SK-N-SH treated with all-trans-retinoic acid at 6 μM for 48 hours (cell line): ENCODE results near the gene UQCRFS1.

Source experiments
- ATAC-seq: fragments of 200-7000 bp; cut with Tn5 transposase; 3 replicates; pipeline ENCODE4 v1.9.1; 2020; ENCODE audit warnings: mild to moderate bottlenecking, moderate library complexity
- ARNTL ChIP-seq: fragments of 450-650 bp; formaldehyde crosslinking; IDR thresholded peaks from 2 replicates; pipeline ENCODE4 v1.5.0; 2020; ENCODE audit warnings: low read depth, mild to moderate bottlenecking, moderate library complexity, borderline replicate concordance
- BACH2 ChIP-seq: fragments of 250-450 bp; sonication (Bioruptor Pico); IDR thresholded peaks from 2 replicates; pipeline ENCODE4 v1.9.0; 2021; ENCODE audit warnings: mild to moderate bottlenecking, borderline replicate concordance
- CREB5 ChIP-seq: fragments of 250-450 bp; sonication (Bioruptor Pico); IDR thresholded peaks from 2 replicates; pipeline ENCODE4 v1.5.1; 2020; ENCODE audit warnings: low read depth, mild to moderate bottlenecking, moderate library complexity
- CSDC2 ChIP-seq: fragments of 250-450 bp; sonication (Bioruptor Pico); IDR thresholded peaks from 2 replicates; pipeline ENCODE4 v1.5.0; 2020; ENCODE audit warnings: mild to moderate bottlenecking, moderate library complexity
- CSRNP3 ChIP-seq: fragments of 250-450 bp; sonication (Bioruptor Pico); IDR thresholded peaks from 2 replicates; pipeline ENCODE4 v1.5.1; 2021; ENCODE audit warnings: mild to moderate bottlenecking, moderate library complexity
- ESRRG ChIP-seq: fragments of 250-450 bp; sonication (Bioruptor Pico); IDR thresholded peaks from 2 replicates; pipeline ENCODE4 v1.6.1; 2021; ENCODE audit warnings: mild to moderate bottlenecking
- GLIS3 ChIP-seq: fragments of 250-450 bp; sonication (Bioruptor Pico); IDR thresholded peaks from 2 replicates; pipeline ENCODE4 v1.5.0; 2020; ENCODE audit warnings: mild to moderate bottlenecking, moderate library complexity
- ISL1 ChIP-seq: fragments of 250-450 bp; sonication (Bioruptor Pico); IDR thresholded peaks from 2 replicates; pipeline ENCODE4 v2.1.2; 2022; ENCODE audit warnings: mild to moderate bottlenecking, moderate library complexity
- OSR1 ChIP-seq: fragments of 250-450 bp; sonication (Bioruptor Pico); IDR thresholded peaks from 2 replicates; pipeline ENCODE4 v1.8.0; 2022; ENCODE audit warnings: moderate library complexity, mild to moderate bottlenecking, inconsistent platforms
- PATZ1 ChIP-seq: fragments of 250-450 bp; sonication (Bioruptor Pico); IDR thresholded peaks from 2 replicates; pipeline ENCODE4 v1.8.0; 2020; ENCODE audit warnings: mild to moderate bottlenecking, moderate library complexity, borderline replicate concordance
- POU6F1 ChIP-seq: fragments of 250-450 bp; sonication (Bioruptor Pico); IDR thresholded peaks from 2 replicates; pipeline ENCODE4 v1.8.0; 2021; ENCODE audit warnings: low read depth, mild to moderate bottlenecking, moderate library complexity, borderline replicate concordance
- PPARA ChIP-seq: fragments of 250-450 bp; sonication (Bioruptor Pico); IDR thresholded peaks from 2 replicates; pipeline ENCODE4 v1.5.0; 2020; ENCODE audit warnings: mild to moderate bottlenecking, borderline replicate concordance
- RARB ChIP-seq: fragments of 250-450 bp; sonication (Bioruptor Pico); IDR thresholded peaks from 2 replicates; pipeline ENCODE4 v1.8.0; 2021; ENCODE audit warnings: mild to moderate bottlenecking, moderate library complexity
- SNAI2 ChIP-seq: fragments of 250-450 bp; sonication (Bioruptor Pico); IDR thresholded peaks from 2 replicates; pipeline ENCODE4 v1.5.0; 2020; ENCODE audit warnings: mild to moderate bottlenecking, moderate library complexity
- TCF4 ChIP-seq: fragments of 250-450 bp; sonication (Bioruptor Pico); IDR thresholded peaks from 2 replicates; pipeline ENCODE4 v1.8.0; 2021; ENCODE audit warnings: mild to moderate bottlenecking, moderate library complexity, borderline replicate concordance
- TOX ChIP-seq: fragments of 250-450 bp; sonication (Bioruptor Pico); IDR thresholded peaks from 2 replicates; pipeline ENCODE4 v1.8.0; 2021; ENCODE audit warnings: mild to moderate bottlenecking, moderate library complexity, borderline replicate concordance
- TSHZ2 ChIP-seq: fragments of 250-450 bp; sonication (Bioruptor Pico); IDR thresholded peaks from 2 replicates; pipeline ENCODE4 v1.5.0; 2020; ENCODE audit warnings: mild to moderate bottlenecking, moderate library complexity
- ZC3H10 ChIP-seq: fragments of 250-450 bp; sonication (Bioruptor Pico); IDR thresholded peaks from 2 replicates; pipeline ENCODE4 v1.5.1; 2021; ENCODE audit warnings: mild to moderate bottlenecking, moderate library complexity
- ZFP3 ChIP-seq: fragments of 250-450 bp; sonication (Bioruptor Pico); IDR thresholded peaks from 2 replicates; pipeline ENCODE4 v1.5.0; 2020; ENCODE audit warnings: mild to moderate bottlenecking, moderate library complexity
- ZFP30 ChIP-seq: fragments of 450-650 bp; formaldehyde crosslinking; IDR thresholded peaks from 2 replicates; pipeline ENCODE4 v1.5.0; 2022; ENCODE audit warnings: mild to moderate bottlenecking, moderate library complexity
- ZNF565 ChIP-seq: fragments of 450-650 bp; formaldehyde crosslinking; conservative IDR thresholded peaks from 2 replicates; pipeline ENCODE4 v1.5.0; 2020; ENCODE audit warnings: low read depth, mild to moderate bottlenecking, moderate library complexity
- ZNF70 ChIP-seq: fragments of 450-650 bp; formaldehyde crosslinking; IDR thresholded peaks from 2 replicates; pipeline ENCODE4 v1.5.0; 2020; ENCODE audit warnings: mild to moderate bottlenecking, moderate library complexity

Gene UQCRFS1

GRCh38 chr19:29194658-29195057 is 18.3 kb downstream of the UQCRFS1 start:
- no peak for ATAC-seq
- TF ChIP-seq ZNF70 (no peak), OSR1 (CRISPR knock-in tag) (no peak), GLIS3 (CRISPR knock-in tag) (no peak), RARB (CRISPR knock-in tag) (no peak), PATZ1 (CRISPR knock-in tag) (no peak), CSDC2 (CRISPR knock-in tag) (no peak), POU6F1 (CRISPR knock-in tag) (no peak), TSHZ2 (CRISPR knock-in tag) (no peak), BACH2 (CRISPR knock-in tag) (no peak), TCF4 (no peak), CREB5 (CRISPR knock-in tag) (no peak), PPARA (CRISPR knock-in tag) (no peak), SNAI2 (CRISPR knock-in tag) (no peak), TOX (no peak), ISL1 (CRISPR knock-in tag) (no peak), ESRRG (no peak), ZFP3 (CRISPR knock-in tag) (no peak), CSRNP3 (no peak), ZC3H10 (CRISPR knock-in tag) (no peak)
- TF ChIP-seq, all 23 proteins: peak for 0

GRCh38 chr19:29193155-29193554 is 19.8 kb downstream of the UQCRFS1 start:
- TF ChIP-seq ARNTL (CRISPR knock-in tag) (no peak), ZC3H10 (CRISPR knock-in tag) (no peak), TOX (no peak), PATZ1 (CRISPR knock-in tag) (no peak), TSHZ2 (CRISPR knock-in tag) (no peak), GLIS3 (CRISPR knock-in tag) (no peak), ZNF565 (CRISPR knock-in tag) (no peak), CSRNP3 (no peak), SNAI2 (CRISPR knock-in tag) (no peak), ZNF70 (no peak), RARB (CRISPR knock-in tag) (no peak), PPARA (CRISPR knock-in tag) (no peak), CSDC2 (CRISPR knock-in tag) (no peak), ZFP30 (no peak), ESRRG (no peak), CREB5 (CRISPR knock-in tag) (no peak)
- no peak for ATAC-seq
